OCI-LY3 (cell line): ENCODE measurements around the gene IER5.

ENCODE experiments used
- H2AFZ ChIP-seq: fragments of 200-600, 300-600 bp; shearing (Covaris generic); 2 replicates; pipeline ENCODE4 v1.6.0; 2014; ENCODE audit warnings: antibody characterized with exemption, low read depth, low read length
- H3K27ac ChIP-seq: fragments of 200-600, 300-600 bp; sonication (generic); 2 replicates; pipeline ENCODE4 v1.5.1; 2014; ENCODE audit warnings: mild to moderate bottlenecking, low read length, moderate library complexity, mixed read lengths
- H3K27me3 ChIP-seq: fragments of 200-600, 300-600 bp; sonication (generic); 2 replicates; pipeline ENCODE4 v1.6.1; 2014; ENCODE audit warnings: low read depth, low read length, mixed read lengths
- H3K36me3 ChIP-seq: fragments of 200-600, 300-600 bp; sonication (generic); replicated peaks from 2 replicates; pipeline ENCODE3; 2014; ENCODE audit warnings: low read depth, low read length, mixed read lengths
- H3K4me1 ChIP-seq: fragments of 300-600, 200-600 bp; sonication (generic); 2 replicates; pipeline ENCODE4 v1.6.1; 2014; ENCODE audit warnings: low read length, mixed read lengths
- H3K4me2 ChIP-seq: fragments of 200-600, 300-600 bp; sonication (generic); 2 replicates; pipeline ENCODE4 v1.6.1; 2014; ENCODE audit warnings: low read length, mixed read lengths
- H3K4me3 ChIP-seq: fragments of 300-600, 200-600 bp; sonication (generic); 2 replicates; pipeline ENCODE4 v1.5.1; 2014; ENCODE audit warnings: antibody characterized with exemption, mild to moderate bottlenecking, low read length, moderate library complexity
- H3K79me2 ChIP-seq: fragments of 300-600, 200-600 bp; shearing (Covaris generic); 2 replicates; pipeline ENCODE4 v1.6.1; 2014; ENCODE audit warnings: mild to moderate bottlenecking, low read length, mixed read lengths
- H3K9ac ChIP-seq: fragments of 300-600, 200-600 bp; shearing (Covaris generic); 2 replicates; pipeline ENCODE4 v1.6.0; 2014; ENCODE audit warnings: mild to moderate bottlenecking, low read length, moderate library complexity
- H3K9me3 ChIP-seq: fragments of 200-600, 300-600 bp; shearing (Covaris generic); 2 replicates; pipeline ENCODE4 v1.6.1; 2014; ENCODE audit warnings: low read length, mixed read lengths; ENCODE audit not compliant: insufficient read depth
- H4K20me1 ChIP-seq: fragments of 200-600, 300-600 bp; sonication (generic); 2 replicates; pipeline ENCODE4 v1.6.1; 2016; ENCODE audit warnings: low read length, mixed read lengths; ENCODE audit not compliant: insufficient read depth
- CTCF ChIP-seq: fragments of 200-600, 300-600 bp; sonication (generic); IDR thresholded peaks from 2 replicates; pipeline ENCODE4 v1.5.1; 2014; ENCODE audit warnings: antibody characterized with exemption, low read length, low read depth
- EZH2phosphoT487 ChIP-seq: fragments of 200-600 bp; shearing (Covaris generic); IDR thresholded peaks from 2 replicates; pipeline ENCODE4 v1.6.1; 2018; ENCODE audit warnings: antibody characterized with exemption, mixed run types, low read depth

IER5 gene

GRCh38 chr1:181140398-181140797 lies 51.9 kb downstream of the IER5 start:
- Histone ChIP-seq H3K36me3 (no peaks in the 10 kb centered on the region), H3K4me1 (peaks cover 61% of the 10 kb centered on the region), H3K27me3 (peaks cover 24% of the 10 kb centered on the region), H3K4me2 (peak overlapping the region; percentile 69), H4K20me1 (no peaks in the 10 kb centered on the region), H3K9me3 (no peaks in the 10 kb centered on the region), H3K9ac (peak overlapping the region; percentile 5; the same call in 1 of the 2 replicates), H3K27ac (peak overlapping the region; percentile 10), H3K79me2 (peaks cover 11% of the 10 kb centered on the region; the same call in 1 of the 2 replicates), H3K4me3 (peak overlapping the region; percentile 36), H2AFZ (no peak overlapping the region)
- TF ChIP-seq CTCF (no peak), EZH2phosphoT487 (no peak)

- peak overlapping the region; percentile 25; the same call in 1 of the 2 replicates for H3K9ac ChIP-seq
- peak overlapping the region; percentile 36 for H3K4me3 ChIP-seq
- H3K9me3 ChIP-seq: no peaks in the 10 kb centered on the region
- H3K27me3 ChIP-seq: peaks cover 29% of the 10 kb centered on the region
- TF ChIP-seq CTCF (no peak), EZH2phosphoT487 (no peak)
- peak overlapping the region; percentile 10 for H3K27ac ChIP-seq
- H3K79me2 ChIP-seq: peaks cover 8% of the 10 kb centered on the region; the same call in 1 of the 2 replicates
- no peak overlapping the region for H2AFZ ChIP-seq
- H3K36me3 ChIP-seq: no peaks in the 10 kb centered on the region
- H3K4me2 ChIP-seq: peak overlapping the region; percentile 69
- no peaks in the 10 kb centered on the region for H4K20me1 ChIP-seq
- peaks cover 56% of the 10 kb centered on the region for H3K4me1 ChIP-seq
Observed at GRCh38 chr1:181140891-181141290, 52.4 kb downstream of the IER5 start.

- H3K27ac ChIP-seq: no peak overlapping the region
- peaks cover 33% of the 10 kb centered on the region for H3K27me3 ChIP-seq
- TF ChIP-seq EZH2phosphoT487 (no peak), CTCF (no peak; the same call in 1 of the 2 replicates)
- no peaks in the 10 kb centered on the region for H4K20me1 ChIP-seq
- peak overlapping the region; percentile 25; the same call in 1 of the 2 replicates for H3K9ac ChIP-seq
- H3K4me2 ChIP-seq: peak overlapping the region; percentile 69
- no peaks in the 10 kb centered on the region for H3K9me3 ChIP-seq
- H3K4me1 ChIP-seq: peaks cover 50% of the 10 kb centered on the region
- H2AFZ ChIP-seq: no peak overlapping the region
- H3K36me3 ChIP-seq: no peaks in the 10 kb centered on the region
- H3K79me2 ChIP-seq: peaks cover 2% of the 10 kb centered on the region; the same call in 1 of the 2 replicates
- peak overlapping the region; percentile 36; the same call in 1 of the 2 replicates for H3K4me3 ChIP-seq
Observed at GRCh38 chr1:181141431-181141910, 53.0 kb downstream of the IER5 start.
